ENCODE results near the gene INAVA.

INAVA gene, protein sequence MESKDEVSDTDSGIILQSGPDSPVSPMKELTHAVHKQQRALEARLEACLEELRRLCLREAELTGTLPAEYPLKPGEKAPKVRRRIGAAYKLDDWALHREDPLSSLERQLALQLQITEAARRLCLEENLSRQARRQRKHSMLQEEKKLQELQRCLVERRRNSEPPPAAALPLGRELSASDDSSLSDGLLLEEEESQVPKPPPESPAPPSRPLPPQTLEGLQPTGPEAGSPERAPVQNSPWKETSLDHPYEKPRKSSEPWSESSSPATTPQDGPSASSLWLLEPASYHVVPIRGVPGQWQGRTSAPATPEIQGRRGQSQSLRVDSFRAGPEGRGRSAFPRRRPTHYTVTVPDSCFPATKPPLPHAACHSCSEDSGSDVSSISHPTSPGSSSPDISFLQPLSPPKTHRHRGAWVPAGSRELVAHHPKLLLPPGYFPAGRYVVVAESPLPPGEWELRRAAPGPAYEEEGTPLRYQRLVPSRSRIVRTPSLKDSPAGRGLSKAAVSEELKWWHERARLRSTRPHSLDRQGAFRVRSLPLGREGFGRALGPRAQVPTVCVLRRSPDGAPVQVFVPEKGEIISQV

DNA sequence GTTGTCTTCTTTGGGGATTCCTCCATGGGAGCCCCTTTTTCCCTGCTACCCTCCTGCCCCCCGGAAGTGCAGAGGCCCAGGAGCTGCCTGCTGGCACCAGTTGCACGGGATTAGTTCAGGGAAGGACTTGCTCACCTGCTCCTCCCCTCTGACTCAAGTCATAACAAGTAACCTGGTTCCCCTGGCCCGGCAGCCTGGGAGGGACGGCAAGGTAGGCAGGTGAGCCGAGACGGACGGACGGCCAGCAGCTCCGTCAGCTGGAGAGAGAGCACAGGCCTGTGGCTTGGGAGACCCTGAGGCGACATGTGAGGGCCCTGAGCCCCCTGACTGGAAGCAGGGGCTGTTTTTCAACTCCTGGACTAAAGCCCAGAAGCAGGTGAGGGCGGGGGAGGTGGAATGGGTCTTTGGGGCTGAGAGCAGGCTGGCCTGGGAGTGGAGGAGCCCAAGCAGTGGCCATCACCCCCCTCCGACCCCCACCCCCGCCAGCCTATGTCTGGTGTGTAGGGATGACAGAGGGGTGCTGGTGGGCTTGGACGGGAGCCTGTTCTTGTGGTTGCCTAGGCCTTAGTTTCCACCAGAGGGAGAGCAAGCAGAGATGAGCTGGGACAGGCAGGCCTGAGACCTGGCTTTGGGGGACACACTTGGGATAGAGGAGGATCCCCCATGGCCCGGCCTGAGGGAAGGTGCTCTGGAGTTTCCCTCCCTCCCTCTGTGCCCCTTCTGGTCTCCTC, at the start of gene INAVA:
INAVA (plus strand) TSS at position 189 of the 731 bp plus-strand sequence. CDS start 3,501 bp downstream, outside the sequence.
- no peak for DNase-seq (ENCODE audit: low spot score)

DNA sequence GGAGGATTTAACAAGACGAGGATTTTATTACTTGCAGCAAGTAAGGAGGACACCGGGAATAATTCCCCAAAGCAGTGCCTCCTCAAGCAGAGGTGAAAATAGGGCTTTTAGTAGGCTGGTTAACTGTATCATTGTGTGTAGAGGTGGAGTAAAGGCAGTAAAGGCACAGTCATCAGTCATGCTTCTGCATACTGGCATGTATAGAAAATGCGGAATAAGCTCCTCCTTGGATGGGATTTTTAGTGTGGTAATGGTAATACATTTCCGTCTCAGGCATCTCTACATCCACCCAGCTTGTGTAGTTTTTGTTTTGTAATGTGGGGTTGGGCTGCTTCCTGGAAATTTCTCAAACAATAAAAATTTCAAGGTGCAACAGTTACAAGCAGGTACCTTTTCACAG, 49.3 kb upstream of the INAVA start:
- no peak for DNase-seq (ENCODE audit: low spot score)

DNA sequence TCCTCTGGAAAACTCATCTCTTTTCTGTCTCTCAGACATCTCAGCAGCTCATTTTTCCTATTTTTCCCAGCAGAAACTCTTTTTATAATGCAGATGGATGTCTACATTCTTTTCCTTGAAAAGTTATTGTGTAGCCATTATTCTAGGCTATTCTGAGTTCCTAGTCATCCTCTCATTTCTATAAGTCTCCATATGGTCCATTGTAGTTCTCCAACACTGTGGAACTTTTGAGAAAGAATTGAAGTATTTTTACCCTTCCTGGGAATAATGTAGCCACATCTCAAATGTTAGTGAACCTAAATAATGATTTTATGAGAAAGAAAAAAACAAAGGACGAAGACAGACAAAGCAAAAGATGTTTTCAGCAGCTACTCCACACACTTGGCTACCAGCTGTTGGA, 48.3 kb upstream of the INAVA start:
- no peak for DNase-seq (ENCODE audit: low spot score)

DNA sequence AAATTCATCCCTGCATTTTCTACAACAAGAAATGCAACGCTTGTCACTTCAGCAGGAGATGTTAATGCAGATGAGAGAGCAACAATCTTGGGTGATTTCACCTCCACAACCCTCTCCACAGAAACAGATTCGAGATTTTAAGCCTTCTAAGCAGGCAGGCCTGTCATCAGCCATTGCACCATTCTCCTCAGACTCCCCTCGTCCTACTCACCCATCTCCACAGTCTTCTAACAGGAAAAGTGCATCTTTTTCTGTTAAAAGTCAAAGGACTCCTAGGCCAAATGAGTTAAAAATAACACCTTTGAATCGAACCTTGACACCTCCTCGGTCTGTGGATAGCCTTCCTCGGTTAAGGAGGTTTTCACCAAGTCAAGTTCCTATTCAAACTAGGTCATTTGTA, 45.3 kb upstream of the INAVA start:
- DNase-seq (ENCODE audit: low spot score): no peak

DNA sequence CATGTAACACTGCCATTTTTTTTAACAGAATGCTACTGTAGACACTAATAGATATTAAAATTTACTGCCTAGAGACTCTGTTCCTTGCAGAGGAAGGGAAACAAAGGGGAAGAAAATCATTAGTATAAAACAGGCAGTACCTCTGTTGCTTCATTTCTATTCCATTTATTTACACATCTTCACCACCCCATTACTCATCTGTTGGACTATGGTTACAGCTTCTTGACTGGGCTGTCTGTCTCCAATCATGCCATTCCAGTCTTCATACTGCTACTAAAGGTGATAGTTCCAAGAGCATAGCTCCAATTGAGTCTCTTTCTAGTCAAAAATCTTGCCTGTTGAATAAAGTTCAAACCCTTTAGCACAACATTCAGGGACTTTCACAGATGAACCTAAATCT, 44.1 kb upstream of the INAVA start:
- no peak for DNase-seq (ENCODE audit: low spot score)

DNA sequence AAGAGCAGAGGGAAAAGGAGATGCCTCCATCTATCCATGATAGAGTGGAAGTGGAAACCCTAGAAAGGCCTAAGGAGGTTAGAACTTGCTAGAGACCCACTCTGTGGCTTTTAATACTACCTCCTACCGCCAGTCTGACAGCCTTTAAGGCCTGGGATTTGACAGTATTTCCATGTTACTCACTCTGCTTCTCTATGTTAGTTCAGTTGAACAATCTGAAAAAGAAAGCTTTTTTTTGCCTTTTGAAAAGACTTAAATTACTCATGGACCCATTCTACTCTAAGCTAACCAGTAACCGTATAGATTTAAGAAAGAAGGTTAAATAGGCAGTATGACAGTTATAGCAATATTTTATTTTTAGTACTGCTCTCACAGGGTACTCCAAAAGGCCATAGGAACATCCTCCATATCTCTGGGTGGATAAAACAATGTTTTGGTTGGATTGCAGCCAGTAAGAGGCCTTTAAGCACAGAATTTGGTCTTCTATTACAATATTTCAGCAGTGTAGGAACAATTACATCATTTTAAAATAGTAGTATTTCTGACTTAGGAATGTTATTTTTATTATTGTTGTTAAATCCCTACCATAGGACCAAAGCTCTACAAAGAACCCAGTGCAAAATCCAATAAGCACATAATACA, 37.9 kb upstream of the INAVA start:
- no peak for DNase-seq (ENCODE audit: low spot score)

DNA sequence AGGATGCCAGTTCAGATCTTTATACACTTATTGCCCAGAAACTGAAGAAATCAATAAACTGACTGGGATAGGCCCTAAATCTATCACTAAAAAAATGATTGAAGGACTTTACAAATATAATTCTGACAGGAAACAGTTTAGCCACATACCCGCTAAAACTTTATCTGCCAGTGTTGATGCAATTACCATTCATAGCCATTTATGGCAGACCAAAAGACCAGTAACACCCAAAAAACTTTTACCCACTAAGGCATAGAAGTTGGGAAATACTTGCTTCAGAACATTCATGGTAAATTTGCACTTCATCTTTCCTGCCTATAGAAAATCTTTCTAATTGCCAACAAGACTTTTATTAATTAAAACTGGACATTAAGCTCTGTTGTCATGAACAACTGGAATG, 36.9 kb upstream of the INAVA start:
- DNase-seq (ENCODE audit: low spot score): no peak

DNA sequence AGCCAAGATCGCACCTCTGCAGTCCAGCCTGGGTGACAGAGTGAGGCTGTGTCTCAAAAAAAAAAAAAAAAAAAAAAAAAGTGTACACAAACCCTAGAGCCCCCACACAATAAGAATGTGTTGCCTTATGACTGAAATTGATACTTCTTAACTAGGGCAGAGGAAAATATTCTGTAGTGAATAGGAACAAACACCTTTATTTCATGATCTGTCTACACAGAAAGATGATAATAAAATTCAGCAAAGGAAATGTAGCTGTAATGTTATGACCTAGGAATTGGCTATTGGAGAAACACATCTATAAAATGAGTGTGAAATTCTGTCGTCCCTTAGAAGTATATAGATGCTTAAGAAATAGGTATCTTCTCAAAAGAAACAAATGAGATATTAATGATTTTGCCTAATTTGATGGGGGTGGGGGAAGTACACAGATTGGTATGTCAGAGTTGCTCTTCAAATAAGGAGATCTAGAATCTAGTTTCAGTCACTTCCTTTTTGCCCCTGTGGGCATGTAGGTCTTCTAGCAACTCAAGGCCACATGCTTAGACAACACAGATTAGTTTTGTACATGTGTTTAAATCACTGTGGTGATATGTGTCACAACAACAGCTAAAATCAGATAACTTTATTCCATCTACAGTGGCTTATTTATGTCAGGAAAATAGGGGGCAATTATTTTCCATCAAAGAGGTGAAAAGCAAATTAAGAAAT, 32.6 kb upstream of the INAVA start:
- no peak for DNase-seq (ENCODE audit: low spot score)

DNA sequence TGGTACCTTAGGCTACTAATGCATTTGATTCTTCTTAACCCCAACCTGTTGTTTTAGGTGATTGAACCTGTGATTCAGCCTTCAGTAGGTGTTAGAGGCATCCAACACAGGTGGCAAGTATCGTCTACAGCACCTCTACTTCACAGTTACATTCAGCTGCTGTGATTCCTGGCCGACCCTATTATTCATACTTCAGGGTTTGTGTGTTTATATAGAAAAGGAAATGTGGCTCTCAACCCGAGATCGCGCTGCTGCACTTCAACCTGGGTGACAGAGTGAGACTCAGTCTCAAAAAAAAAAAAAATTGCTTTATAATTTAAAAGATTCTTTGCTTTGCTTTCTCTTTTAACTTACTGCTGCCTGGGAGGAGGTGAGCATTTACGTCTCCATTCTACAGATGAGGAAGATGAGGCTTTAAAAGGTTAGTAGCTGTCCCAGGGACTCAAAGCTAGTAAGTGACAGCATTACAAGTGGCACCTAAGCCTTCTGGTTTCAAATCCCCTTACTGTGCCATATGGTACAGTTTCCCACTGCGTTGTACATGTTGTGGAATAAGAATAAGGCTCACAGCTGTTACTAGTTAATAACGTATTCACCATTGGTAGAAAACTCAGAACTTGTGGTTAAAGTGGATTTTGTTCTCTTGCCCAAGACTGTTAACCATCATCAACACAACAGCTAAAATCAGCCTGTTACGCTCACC, 31.8 kb upstream of the INAVA start:
- no peak for DNase-seq (ENCODE audit: low spot score)

DNA sequence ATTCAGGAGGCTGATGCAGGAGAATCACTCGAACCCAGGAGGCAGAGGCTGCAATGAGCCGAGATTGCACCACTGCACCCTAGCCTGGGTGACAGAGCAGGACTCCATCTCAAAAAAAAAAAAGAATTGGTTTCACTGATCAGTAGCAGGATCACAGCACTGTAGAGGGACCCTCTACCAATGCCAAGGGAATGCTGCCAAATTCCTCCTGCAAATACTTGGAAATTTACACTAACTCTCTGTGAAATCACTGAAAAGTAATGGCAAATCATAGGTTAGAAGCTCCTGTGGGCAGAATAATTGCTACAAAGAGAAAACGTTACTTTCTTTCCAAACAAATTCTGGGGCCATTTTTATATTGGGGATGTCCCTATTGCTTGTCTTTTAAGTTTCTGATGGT, 28.6 kb upstream of the INAVA start:
- no peak for DNase-seq (ENCODE audit: low spot score)

DNA sequence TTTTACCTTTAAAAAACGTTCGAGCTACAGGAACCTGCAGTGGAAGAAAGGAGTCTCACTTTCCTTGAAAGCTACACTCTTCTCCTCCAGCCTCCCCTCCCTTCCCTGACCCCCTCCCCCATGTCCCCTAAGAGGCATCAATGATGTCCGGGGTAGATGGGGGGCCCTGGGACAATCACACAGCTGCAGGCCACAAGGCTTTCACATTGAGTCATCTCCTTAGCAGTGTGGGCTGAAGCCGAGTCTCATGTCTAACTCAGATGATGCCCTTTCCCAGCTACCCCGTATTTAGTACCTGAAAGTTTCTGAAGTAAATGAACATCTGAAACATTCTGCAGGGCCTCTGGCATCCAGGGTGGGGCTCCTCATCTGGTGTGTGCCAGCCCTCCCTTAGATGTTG, 28.2 kb upstream of the INAVA start:
- DNase-seq (ENCODE audit: low spot score): no peak

DNA sequence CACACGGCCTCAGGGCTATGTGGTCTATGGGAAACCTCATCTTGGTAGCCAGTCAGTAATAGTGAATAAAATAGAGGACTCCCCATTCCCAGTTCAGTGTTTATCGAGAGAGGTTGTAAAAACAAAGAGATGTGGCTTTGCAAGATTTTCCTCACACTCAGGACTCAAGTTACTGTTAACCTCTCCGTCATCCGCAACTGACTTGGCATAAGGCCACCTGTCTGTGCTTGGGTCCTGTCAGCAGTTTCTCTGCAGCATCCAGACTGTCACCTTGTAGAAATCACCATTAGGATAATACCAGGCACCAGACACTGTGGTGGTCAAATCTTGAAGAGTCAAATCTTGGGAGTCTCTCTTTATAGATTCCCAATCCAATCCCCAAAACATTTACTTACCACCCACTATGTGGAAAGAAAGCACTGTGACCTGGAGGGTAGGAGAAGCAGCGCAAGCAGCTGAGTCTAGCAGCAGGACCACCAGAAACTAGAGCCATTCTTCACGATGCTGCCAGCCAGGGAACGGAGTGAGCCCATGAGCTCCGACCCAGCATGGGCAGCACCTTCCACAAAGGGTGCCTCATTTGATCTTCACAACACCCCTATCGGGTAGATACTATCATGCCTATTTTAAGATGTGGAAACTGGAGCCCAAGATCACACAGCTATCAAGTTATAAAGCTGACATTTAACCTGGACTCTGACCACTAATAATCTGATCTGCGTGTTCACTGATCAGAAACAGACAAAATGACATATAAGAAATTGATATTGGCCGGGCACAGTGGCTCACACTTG, 27.5 kb upstream of the INAVA start:
- no peak for DNase-seq (ENCODE audit: low spot score)

DNA sequence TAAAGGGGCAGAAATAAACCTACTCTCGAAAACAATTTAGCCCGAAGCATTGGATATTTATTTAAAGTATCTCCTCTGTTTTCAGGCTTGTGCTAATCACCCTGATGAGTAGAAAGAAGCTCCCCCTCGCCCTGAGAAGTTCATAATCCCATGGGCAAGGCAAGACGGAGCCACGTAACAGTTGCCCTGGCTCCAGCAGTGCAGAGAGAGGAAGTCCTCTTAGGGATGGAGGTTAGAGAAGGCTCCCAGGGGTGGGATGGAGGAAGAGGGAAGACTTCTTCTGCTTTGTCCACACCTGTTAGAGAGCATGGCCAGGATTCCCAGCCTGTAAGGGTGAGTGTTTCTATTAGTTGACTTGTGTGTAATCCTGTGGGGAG, 25.3 kb upstream of the INAVA start:
- no peak for DNase-seq (ENCODE audit: low spot score)

DNA sequence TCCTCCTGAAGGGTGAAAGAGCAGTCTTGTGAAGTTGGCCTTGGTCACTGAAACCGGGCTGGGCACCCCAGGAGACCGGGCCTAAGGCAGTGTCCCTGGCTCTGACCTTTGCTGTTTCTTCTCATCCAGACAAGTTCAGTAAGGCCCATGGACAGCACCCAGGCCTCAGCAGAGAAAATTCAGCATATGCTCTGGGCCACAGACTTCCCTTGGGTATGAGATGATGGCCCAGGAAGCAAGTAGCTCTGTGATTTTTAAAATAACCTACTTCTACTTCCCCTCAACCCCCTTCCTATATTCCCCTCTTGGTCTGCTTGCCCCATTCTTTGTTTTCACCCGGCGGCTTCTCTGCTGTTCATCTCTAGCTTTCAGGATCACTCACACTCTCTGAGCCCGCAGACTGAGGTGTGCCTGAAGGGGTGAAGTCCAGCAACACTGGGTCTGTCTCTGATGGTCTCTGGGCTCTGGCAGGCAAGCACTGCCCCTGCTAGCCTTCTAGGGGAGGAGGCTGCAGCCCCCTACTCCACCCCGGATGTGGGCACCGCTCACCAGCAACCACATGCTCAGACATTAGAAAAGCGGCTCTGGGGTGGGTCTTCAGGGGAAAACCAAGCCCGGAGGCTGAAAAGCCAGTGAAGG, 24.8 kb upstream of the INAVA start:
- DNase-seq (ENCODE audit: low spot score): no peak

DNA sequence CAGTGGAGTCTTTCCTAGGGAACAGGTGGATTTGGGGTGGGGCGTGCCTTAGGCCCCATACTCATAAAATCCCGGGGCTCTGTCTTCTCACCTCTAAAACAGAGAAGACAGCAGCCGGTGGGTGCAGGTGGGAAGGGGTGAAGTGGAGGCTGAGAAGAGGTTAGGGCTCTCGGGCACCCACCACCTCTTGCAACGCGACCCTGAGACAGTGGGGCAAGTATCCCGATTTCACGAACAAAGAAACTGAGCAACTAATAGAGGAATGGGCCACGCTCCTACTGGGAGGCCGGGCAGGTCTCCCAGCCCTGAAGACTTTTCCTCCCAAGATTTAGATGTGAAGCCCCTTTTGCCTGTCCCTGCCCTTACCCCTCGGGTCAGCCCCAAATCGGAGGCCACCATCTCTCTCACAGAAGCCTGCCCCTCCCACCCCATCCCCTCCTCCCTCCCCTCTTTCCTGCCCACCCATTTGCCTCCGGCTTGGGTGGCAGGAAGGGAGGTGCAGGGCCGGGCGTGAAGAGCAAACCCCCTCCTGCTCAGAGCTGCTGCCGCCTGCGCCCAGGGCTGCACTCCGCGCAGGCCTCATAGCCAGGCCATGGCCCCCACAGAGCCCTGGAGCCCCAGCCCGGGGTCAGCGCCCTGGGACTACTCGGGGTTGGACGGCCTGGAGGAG, 22.1 kb upstream of the INAVA start, which contains the start of gene GPR25:
GPR25 (plus strand) TSS at position 536 of the 670 bp plus-strand sequence; CDS start at position 593, 57 bp downstream.
- no peak for DNase-seq (ENCODE audit: low spot score)

DNA sequence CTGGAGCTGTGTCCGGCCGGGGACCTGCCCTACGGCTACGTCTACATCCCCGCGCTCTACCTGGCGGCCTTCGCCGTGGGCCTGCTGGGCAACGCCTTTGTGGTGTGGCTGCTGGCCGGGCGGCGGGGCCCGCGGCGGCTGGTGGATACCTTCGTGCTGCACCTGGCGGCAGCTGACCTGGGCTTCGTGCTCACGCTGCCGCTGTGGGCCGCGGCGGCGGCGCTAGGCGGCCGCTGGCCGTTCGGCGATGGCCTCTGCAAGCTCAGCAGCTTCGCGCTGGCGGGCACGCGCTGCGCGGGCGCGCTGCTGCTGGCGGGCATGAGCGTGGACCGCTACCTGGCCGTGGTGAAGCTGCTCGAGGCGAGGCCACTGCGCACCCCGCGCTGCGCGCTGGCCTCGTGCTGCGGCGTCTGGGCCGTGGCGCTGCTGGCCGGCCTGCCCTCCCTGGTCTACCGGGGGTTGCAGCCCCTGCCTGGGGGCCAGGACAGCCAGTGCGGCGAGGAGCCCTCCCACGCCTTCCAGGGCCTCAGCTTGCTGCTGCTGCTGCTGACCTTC, 21.5 kb upstream of the INAVA start:
- DNase-seq (ENCODE audit: low spot score): no peak

DNA sequence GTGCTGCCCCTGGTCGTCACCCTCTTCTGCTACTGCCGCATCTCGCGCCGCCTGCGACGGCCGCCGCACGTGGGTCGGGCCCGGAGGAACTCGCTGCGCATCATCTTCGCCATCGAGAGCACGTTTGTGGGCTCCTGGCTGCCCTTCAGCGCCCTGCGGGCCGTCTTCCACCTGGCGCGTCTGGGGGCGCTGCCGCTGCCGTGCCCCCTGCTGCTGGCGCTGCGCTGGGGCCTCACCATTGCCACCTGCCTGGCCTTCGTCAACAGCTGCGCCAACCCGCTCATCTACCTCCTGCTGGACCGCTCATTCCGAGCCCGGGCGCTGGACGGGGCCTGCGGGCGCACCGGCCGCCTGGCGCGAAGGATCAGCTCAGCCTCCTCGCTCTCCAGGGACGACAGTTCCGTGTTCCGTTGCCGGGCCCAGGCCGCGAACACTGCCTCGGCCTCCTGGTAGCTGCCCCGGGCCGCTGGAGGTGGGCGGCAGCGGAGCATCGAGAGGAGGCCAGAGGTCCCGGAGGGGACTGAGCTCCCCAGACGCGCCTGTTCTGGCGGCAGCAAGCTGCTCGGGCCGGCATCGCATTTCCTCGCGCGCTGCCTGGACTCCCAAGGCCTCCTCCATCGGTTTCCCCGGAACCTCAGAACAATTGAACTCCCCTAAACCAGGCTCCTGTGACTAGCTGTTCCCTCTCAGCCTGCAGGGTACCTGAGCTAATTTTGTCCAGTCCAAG, 20.9 kb upstream of the INAVA start:
- DNase-seq (ENCODE audit: low spot score): no peak

DNA sequence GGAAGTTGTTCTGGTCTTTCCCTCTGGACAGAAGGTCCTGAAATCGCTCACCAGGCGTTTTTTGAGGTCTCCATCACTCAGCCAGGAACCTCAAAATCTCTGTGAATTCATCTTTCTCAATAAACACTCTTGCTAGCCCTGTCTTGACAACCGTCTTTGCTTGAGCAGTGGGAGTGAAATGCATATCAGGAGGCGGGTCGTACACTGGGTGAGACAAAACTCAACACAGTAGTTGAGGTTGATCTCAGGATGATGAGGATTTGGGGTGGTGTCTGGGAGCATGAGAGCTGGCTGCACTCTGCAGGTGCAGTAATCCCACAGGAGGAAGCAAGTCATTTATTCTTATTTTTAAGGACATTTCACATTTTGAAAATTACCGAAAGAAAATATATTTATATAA, 20.0 kb upstream of the INAVA start:
- no peak for DNase-seq (ENCODE audit: low spot score)

All from hematopoietic multipotent progenitor cell treated with erythropoietin and hydrocortisone succinate and interleukin-3 and kit ligand, for 15 days (in vitro differentiated cells).